GM18526 (cell line): ENCODE data around the gene P3H3.

Experiments used
- POLR2A ChIP-seq: IDR thresholded peaks from 3 replicates; pipeline ENCODE4 v1.6.1; 2011; ENCODE audit not compliant: insufficient read length; ENCODE audit errors: extremely low read depth

P3H3 gene

DNA sequence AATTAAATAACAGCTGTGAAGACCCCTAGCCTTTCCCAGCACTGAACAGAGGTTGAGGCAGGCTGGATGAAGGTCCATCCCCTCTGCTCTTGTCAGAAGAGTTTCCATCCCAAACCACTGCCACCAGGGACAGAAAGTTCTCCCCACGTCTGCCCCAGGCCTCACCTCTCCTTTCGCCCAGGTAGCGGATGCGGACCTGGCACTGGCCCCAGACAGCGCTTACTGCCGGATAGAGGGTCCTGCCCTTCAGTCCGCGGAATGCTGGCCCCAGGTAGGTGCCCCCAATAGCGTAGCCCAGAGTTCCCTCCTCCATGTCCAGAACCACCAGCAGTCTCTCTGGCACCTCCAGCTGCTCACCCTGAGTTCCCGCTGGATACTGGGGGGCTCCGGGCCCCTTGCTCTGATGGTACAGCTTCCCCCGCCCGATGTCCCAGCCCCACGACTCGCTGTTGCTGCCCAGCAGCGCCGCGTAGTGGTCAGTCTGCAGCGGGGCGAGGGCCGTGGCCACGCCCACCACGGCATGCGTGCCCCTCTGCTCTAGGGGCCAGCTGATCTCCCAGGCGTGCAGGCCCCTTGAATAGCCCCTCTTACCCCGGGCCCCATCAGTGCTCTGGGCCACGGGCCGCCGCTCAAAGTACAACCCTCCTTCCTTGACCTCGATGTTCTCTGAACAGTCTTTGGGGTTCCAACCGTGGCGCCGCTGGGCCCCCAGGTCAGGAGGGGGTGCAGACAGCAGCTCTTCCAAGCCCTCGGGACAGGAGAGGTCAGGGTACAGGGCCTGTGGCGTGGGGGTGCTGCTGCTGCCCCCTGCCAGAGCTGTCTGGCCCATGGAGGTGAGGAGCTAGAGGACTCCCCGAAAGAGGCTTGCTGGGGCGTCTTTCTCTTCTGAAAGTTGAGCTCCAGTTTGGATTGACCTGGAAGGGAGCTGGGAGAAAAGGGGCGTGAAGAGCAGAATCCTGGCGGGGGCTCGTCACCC, 44.2 kb downstream of the P3H3 start:
- peak; percentile 39 for TF ChIP-seq POLR2A

- peak; percentile 72 for TF ChIP-seq POLR2A
Measured at GRCh38 chr12:6873094-6874014, 45.1 kb downstream of the P3H3 start, which contains the start of gene SPSB2. Gene SPSB2 (minus strand): TSS chr12:6873303. CDS start chr12:6872901, 402 bp downstream.

- no peak for TF ChIP-seq POLR2A
Measured at GRCh38 chr12:6883252-6883651, 55.0 kb downstream of the P3H3 start.

DNA sequence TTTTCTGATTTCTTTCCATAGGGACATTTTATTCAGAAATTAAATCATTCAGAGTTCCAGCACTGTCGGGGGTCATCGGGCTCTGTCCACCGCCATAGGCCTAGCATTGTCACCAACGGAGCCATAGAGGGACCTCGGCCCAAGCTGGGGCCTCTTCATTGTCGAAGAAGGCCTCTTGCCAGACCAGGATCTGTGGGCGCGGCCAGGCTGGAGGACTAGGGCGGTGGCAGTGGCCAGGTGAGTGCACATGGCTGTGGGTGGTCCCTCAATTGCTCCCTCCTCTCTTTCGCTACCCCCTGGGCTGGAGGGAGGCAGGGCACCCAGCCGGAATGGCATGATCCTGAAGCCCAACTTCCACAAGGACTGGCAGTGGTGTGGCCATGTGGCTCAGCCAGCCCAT, 55.5 kb downstream of the P3H3 start:
- TF ChIP-seq POLR2A: no peak

GRCh38 chr12:6884539-6884938, 56.3 kb downstream of the P3H3 start:
- TF ChIP-seq POLR2A: no peak

- TF ChIP-seq POLR2A: no peak
Measured at GRCh38 chr12:6887460-6887859, 59.3 kb downstream of the P3H3 start.

DNA sequence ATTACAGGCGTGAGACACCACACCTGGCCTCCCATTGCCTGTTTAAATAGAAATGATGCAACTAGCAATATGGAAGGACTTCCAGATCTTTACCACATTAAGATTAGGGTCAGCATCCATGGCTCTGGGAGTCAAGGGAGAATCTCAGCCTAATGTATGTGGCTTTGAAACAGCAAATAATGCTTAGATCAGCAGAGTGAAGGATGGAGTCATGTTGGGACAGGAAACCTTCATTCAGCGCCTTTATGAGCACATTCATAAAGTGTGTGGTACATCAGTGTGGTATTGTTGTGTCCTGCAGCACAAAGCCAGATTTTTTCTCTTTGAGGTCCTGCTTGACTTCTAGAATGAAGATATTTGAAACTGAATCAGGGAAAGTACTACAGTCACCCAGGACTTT, 60.2 kb downstream of the P3H3 start:
- TF ChIP-seq POLR2A: no peak
